Measurements from ENCODE around the gene SATB1.

The SATB1 gene

GRCh38 chr3:18428991-18429745, 4.0 kb upstream of the SATB1 start:
- no peak for DNase-seq

DNA sequence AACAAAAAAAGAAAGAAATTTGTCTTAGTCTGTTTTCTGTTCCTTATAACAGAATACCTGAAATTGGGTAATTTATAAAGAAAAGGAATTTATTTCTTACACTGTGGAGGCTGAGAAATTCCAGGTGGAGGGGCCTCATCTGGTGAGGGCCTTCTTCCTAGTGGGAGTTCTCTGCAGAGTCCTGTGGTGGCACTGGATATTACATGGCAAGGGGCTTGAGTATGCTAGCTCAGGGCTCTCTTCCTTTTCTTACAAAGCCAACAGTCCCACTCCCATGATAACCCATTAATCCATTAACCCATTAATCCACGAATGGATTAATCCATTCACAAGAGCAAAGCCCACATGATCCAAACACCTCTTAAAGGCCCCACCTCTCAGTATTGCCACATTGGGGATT, 2.9 kb upstream of the SATB1 start:
- DNase-seq: no peak

DNA sequence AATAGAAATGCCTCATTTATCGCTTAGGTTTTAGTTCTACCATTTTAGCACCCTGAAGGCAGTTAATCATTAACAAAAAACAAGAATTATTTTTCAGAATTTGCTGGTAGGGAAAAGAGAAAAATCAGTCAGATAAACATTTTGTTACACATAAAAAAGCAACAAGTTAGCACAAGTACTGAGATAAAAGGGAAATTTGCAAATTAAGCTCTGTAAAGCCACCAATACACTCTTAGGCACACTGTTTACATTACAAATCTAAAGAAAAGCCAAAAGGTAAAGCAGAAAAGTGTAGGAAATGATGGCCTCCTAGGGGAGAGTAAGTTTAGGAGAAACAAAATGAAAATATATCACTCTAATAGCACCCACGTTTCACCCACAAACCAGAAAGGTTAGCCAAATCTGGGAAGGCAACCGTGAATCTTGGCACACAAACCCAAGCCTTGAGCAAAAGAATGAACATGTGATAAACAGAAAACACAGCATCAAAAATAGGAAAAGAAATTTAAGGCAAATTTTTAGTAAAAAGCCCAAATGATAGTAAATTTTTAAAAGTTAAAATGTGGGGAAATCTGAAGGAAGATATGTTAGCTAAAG, 1.6 kb upstream of the SATB1 start:
- DNase-seq: no peak

DNA sequence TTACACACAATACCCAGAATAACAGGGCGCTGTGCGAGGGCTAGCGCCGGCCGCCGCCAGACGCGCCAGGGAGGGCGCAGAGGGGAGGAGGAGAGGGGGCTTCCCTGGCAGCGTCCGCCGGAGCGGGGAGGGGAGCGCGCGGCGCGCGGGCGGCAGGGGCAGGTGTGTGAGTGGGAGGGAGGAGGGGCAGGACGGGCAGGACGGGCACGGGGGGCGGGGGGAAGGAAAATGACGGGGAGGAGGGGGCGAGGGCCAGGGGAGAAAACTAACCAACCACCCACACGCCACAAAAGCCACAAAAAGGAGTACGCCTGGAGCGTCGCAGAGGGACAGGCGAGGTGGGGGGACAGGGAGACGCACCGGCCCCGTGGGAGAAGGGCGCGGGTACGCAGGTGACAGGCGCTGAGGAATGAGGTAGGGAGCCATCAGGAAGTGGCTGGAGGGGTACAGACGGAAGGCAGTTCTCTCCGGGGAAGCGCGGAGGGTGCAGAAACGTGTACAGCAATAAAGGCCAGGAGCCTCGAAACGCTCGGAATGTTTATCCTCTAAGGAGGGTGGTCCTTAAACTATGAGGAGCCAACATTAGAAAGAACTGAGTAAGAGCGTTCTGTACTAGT, 610 bp upstream of the SATB1 start:
- peak; percentile 76 for DNase-seq

DNA sequence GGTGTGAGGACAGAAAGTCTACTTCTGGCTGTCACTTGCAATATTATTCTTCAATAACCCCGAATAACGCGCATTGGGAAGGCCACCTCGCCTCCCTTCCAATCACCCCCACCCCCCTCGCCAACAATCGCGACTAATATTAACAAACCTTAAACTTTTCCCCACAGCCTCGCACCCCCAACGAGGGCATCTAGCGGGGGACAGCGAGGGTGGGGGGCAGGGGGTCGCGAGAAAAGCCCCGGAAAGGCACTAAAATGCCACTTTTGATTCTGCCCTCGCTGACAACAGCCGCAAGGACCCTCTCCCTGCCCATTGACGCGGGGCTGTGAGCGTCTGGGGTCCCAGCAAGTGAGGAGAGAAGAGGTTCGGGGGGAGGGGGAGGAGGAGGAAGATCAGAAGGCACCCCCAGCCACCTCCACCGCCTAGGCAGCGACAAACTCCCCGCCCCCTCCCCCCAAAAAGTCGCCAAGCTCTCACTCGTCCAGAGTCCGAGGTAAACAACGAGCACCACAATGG, 868 bp downstream of the SATB1 start:
- DNase-seq: no peak

DNA sequence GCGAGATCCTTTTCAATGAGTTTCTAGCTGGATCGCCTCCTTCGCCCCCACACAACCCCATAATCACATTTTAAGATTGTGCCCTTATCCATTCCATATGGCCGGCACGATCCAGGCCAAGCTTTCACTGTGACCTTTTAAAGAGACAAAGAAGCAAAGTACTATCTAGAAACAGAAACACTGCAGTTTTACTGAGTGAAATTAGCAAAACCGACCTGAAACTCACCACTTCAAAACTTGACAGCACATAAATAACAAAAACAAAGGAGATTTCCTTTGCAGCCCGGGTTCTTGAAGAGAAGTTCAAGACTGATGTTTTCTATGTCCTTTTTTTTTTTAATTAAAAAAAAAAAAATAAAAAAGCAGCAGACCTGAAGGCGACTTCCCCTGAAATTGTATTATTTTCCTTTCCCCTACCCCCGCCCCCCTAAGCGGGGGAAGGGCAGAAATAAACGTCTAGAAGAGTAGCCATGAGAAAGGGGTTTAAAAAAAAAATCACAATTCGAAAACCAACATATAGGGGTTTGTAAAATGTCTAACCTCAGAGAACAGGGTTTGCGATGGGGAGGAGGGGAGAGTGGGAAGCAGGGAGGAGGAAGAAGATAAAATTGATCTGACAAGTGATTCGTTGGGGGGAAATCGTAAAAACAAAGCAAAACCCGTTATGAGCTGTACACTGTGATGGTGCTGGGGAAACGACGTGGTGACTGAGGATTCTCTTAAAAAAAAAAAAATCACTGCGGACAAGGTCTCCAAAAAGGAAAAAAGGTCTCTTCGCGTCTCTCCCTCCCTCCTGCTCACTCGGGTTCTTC, 1.5 kb downstream of the SATB1 start:
- DNase-seq: no peak

DNA sequence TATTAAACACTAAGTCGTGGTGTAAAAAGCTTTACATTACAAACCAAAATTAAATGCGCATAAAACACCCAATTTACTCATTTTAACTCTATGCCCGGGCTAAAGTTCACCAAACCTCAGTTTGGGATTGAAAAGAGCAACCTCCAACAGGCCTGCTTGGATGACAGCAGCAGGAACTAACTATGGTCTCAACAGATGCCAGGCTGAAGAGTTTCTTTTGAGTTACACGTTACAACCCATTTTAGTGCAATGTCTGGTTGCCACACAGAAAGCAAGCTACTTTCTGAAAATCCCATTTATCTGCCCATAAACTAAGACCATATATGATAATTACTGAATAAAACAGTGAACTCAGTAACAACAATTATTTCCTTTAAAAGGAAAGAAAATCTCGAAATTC, 2.2 kb downstream of the SATB1 start:
- DNase-seq: no peak

DNA sequence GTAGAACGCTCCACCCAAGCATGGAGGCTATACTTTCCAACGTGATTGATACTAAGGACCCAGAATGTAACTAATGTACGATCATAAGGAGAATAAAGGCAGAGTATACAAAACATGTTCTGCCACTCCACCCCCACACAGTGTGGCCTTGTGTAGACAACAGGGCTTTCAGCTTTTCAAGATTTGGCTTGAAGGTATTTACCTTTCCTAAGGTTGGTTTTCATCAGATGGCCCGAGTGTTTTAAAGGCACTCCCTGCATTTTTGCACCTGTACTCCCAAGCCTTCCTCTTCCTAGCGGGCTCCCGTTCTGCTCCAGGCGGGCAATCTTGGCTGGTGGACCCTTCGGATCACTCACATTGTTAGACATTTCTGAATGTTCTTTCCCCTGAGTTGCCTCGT, 4.6 kb downstream of the SATB1 start:
- no peak for DNase-seq

- no peak for DNase-seq
Measured at GRCh38 chr3:18419232-18419631, 5.9 kb downstream of the SATB1 start.

GRCh38 chr3:18417904-18418572, 7.1 kb downstream of the SATB1 start:
- no peak for DNase-seq

GRCh38 chr3:18416332-18416731, 8.8 kb downstream of the SATB1 start:
- DNase-seq: no peak

DNA sequence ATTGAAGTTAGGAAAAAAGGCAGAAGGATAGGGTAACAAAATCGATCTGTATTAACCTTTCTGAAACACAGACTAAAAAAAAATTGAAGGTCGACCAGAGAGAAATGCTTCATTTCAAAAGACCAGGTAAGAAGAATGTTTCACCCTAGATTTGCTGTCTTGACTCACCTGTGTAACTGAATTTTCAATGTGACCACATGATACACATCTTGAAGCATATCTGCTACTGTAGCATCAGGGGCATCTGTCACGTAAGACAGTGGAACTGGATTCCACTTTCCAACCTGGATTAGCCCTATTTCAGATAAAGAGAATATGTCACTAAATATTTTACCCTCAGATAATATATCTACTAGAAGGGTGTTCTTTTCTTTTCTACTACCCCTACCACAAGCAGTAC, 9.3 kb downstream of the SATB1 start:
- no peak for DNase-seq

DNA sequence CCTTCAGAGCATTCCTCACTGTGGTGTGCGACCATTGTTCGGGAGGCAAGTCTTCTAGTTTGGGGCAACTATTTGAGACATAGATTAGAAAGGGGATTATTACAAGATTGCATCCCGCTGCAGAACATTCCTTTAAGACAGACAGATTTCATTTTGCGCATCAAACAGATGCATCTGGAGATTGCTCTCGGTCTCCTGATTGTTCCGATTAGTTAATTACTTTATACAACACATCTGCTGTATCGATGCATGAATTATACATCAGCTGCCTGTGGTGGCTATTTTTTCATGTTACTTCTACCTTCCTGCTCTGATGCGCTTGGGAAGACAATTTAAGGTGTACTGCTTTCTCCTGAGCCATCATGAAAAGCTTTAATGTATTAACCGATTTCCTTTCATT, 10.0 kb downstream of the SATB1 start:
- no peak for DNase-seq

- no peak for DNase-seq
Measured at GRCh38 chr3:18412684-18413083, 12.5 kb downstream of the SATB1 start.

GRCh38 chr3:18411541-18411940, 13.6 kb downstream of the SATB1 start:
- no peak for DNase-seq

DNA sequence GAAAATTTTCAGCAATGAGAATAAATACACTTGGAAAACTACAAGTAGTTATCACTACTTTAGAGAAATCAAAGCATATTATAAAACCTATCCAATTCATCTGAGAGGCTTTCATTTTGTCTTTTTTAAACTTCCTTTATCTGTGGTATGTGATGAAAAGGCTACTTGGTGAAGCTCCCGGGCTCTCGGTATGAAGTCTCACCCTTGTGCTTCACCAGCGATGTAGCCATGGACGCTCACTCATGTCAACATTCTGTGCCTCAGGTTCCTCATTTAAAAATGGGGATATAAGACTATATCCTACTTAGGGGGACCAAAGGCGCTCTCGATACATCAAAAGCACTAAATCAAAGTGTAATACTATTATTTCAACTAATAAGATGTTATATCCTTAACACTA, 14.9 kb downstream of the SATB1 start:
- DNase-seq: no peak

DNA sequence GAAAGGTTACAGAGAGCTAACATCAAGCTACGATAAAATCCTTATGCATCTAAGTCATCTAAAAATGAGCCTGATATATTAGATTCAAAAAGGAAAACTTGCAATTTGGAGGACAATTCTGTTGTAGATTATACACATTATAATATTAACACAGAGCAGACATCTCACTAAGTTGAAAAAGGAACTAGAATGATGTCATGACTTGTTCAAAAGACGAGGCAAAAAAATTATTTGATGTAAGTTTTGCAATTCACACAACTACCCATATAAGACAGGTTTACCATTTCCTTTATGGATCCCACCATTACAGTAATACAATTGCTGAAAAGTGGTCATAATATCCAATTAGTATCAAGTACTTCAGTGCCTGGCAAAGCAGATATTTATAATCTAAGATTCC, 15.9 kb downstream of the SATB1 start:
- no peak for DNase-seq

GRCh38 chr3:18405141-18405540, 20.0 kb downstream of the SATB1 start:
- no peak for DNase-seq

DNA sequence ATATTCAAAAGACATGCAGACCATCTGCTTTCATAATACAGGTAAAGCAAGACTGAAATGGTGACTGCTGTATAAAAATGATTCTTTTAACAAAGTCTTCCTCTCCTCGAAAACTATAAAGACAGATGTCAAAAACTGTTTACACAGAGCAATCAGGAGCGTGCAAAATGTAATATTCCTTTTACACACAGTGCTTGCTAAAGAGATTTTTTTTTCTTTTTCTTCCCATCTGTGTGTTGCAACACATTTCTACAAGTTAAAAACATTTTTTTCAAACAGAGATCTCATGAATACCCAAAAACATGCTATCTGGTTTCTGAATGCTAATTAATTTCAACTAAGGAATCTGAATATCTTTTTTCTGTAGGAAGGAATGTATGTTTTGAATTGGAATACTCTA, 22.1 kb downstream of the SATB1 start:
- no peak for DNase-seq

DNA sequence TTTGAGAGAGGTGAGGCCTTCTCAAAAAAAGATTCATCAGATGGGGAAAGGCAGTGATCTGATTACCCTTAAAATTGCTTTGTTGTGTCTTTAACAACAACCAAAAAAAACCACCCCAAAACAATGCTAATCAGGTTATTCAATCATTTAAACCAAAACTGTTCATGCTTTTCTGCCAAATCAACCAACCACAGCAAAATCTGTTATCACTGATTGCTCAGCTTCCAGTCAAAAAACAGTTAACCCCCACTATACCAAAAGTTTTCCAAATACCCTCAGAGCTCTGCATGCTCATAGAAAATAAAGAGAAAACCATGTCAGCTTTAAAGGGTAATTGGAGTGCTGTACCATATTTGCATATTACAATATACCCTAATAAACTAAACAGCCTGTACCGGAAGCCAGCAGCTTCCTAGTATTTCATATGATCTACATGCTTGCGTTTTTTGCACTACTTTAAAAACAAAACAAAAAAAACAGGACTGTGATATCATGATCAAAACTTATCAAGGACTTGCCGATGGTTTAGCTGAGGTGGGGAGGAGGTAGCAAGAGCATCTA, 22.8 kb downstream of the SATB1 start:
- DNase-seq: no peak

DNA sequence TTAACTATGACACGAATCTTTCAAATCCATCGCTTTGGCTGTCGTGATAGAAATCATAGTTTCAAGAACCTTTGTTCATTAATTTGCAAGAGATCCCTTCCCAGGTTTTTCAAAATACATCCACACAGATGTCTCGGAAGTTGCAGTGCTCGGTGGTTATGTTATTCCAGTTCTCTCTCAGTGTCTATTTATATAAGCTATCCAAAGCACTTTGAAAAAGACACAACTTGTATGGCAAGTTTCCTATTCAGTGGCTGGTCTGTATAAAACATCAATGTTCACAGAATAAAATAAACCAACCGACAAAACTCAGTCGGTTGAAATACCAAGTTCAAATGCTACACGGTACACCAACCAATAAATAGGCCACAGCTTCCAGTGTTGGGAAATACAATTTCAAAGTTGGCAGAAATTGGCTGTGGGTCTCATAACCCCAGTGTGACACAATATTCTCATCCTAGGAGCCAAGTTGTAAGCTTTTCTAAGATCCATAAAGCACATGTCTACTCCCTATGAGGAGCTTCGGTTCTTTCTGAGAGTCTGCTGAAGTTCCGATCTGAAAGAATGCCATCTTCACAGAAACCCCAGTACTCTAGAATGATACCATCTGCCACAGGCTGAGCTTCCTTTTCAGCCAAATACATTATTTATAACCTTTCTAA, 23.7 kb downstream of the SATB1 start:
- no peak for DNase-seq

- DNase-seq: no peak
Measured at GRCh38 chr3:18398448-18398847, 26.7 kb downstream of the SATB1 start.

Data from COR-L47 (cell line).